HG03175 (cell line): ENCODE results near the gene EAF1.
"Not testable (repeated sequence)": the region's sequence is repeated elsewhere in the genome, so short reads cannot be mapped to it uniquely, and the experiment has no call there.

Experiments used
- ATAC-seq: cut with Tn5 transposase; IDR thresholded peaks from one replicate; pipeline ENCODE4 v1.9.1; 2021; ENCODE audit warnings: mild to moderate bottlenecking, moderate library complexity; ENCODE audit not compliant: unreplicated experiment

Gene EAF1

GRCh38 chr3:15477951-15478639, 50.7 kb downstream of the EAF1 start:
- ATAC-seq = no peak

GRCh38 chr3:15478640-15478979, 51.2 kb downstream of the EAF1 start:
- no peak for ATAC-seq

- no peak for ATAC-seq
Observed at GRCh38 chr3:15479400-15480224, 52.2 kb downstream of the EAF1 start.

- ATAC-seq = not testable (repeated sequence)
Observed at GRCh38 chr3:15484551-15484950, 57.2 kb downstream of the EAF1 start.

GRCh38 chr3:15486020-15486419, 58.6 kb downstream of the EAF1 start:
- ATAC-seq = no peak

- ATAC-seq = no peak
Observed at GRCh38 chr3:15486979-15487378, 59.6 kb downstream of the EAF1 start.

- ATAC-seq = no peak
Observed at GRCh38 chr3:15488002-15488401, 60.6 kb downstream of the EAF1 start.

- no peak for ATAC-seq
Observed at GRCh38 chr3:15490158-15490557, 62.8 kb downstream of the EAF1 start.

GRCh38 chr3:15491143-15491542, 63.7 kb downstream of the EAF1 start:
- no peak for ATAC-seq
